GM21390 (cell line): ENCODE measurements around the gene METRN.
"Not testable (repeated sequence)": the region's sequence is repeated elsewhere in the genome, so short reads cannot be mapped to it uniquely, and the experiment has no call there.

Experiments
- ATAC-seq: cut with Tn5 transposase; IDR thresholded peaks from one replicate; pipeline ENCODE4 v1.9.1; 2021; ENCODE audit not compliant: unreplicated experiment

Gene METRN

DNA sequence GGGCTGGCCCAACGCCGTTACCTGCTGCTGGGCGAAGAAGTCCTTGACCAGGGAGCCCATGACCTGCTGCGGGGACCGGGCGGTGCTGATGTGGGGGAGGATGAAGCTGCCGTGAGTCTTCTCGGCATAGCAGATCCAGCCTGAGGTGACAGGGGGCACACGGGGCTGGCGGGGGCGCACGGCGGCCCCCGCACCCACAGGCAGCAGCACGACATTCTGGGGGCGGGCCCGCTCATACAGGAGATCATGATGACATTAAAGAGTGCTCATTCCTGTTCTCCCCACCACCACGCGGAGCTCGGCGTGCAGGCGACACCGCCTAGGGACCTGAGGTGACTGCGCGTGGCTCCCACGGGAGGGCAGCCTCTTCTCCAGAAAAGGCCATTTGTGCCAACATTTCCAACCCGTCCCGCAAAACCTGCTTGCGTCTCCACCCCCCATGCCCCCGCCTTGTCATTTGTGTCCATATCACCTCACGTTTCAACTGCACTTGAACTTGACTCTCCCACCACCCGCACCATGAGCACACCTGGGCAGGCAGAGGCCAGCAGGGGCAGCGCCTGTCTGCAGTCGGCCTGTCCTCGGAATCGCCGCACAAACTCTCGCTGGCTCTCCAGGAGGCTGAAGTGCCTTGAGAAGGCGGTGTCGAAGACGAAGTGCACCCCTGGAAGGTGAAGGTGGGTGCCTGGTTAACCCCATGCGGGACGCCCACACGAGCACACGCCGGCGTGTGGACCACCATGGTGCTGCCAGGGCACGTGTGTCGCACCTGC lies 19.5 kb downstream of the METRN start:
- ATAC-seq: no peak

DNA sequence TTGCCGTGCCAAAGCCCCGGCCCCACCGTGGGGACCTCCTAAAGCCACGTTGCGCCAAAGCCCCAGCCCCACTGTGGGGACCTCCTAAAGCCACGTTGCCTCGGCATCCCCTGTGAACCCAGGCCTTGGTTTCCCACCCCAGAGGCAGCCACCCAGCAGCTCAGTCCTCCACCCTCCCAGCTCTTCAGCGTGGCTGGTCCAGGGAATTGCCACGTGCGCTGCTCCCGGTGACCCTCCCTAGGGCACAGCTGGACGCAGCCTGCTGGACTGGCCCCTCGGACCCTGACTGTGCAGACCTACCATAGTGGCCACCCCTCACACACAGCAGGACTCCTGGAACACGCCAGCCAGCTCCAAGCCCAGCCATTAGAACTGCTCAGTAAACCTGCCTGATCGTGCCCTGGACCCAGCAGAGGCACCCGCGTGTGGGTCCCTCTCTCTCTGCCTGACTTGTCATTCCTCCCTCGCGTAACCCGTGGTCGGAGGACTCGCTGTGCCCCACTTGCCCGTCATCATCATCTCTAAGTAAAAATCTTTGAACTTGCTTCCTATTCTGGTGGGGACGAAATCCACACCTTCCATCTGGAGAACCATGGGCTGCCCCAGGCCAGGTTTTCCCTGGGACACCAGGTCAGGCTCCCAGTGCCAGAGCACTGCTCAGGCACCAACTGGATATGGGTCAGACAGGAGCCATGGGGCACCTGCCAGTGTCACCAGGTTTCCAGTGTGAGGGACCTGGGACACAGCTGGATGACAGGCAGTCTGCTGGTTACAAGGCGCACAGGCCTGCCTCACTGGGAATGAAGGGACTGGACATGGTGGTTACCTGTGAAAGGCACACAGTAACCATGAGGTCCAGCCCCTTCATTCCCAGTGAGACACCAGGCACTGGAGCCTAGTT lies 20.3 kb downstream of the METRN start:
- ATAC-seq: no peak

DNA sequence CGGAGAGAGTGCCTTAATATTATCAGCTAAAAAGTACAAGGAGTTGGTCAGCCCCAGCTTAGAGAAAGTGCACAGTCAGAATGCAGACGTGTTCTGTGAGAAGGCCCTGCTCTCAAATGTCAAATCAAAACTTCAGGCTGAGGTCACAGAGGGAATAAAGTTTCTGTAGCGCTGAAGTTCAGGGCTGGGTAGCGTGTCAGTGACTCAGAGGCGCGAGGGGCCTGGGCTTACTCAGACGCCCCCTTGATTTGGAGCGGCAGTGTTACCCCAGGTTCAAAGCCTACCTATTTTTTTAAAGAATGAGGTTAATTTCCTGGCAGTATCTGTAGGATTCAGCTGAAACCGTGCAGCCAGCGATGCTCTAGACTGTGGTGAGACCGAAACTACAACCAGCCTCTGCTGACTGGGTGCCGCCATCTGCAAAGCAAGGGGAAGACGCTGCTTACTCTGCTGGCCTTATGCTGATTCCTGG lies 21.1 kb downstream of the METRN start:
- ATAC-seq: no peak

DNA sequence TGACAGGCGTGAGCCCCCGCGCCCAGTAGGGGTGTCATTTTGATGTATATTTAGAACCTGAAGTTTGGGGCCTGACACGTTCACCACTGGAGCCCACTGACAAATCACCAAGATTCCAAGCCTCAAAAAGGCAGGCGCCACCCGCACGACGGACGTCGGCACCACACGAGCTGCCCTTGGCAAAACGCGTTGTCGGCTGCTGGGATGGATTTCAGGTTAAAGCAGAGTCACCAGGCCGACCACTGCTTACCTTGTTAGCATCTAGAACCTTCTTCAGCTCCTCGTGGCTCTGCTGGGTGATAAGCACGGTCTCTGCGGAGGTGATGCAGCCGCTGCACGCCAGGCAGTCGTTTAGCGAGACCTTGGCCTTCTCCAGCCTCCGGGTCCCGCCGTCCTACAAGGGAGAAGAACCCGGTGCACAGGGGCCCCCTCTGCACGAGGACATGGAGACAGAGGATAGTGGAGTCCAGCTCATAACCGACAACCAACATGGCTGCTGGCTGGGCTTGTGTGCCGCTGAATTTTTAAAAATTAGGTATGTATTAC lies 22.1 kb downstream of the METRN start:
- ATAC-seq: no peak

DNA sequence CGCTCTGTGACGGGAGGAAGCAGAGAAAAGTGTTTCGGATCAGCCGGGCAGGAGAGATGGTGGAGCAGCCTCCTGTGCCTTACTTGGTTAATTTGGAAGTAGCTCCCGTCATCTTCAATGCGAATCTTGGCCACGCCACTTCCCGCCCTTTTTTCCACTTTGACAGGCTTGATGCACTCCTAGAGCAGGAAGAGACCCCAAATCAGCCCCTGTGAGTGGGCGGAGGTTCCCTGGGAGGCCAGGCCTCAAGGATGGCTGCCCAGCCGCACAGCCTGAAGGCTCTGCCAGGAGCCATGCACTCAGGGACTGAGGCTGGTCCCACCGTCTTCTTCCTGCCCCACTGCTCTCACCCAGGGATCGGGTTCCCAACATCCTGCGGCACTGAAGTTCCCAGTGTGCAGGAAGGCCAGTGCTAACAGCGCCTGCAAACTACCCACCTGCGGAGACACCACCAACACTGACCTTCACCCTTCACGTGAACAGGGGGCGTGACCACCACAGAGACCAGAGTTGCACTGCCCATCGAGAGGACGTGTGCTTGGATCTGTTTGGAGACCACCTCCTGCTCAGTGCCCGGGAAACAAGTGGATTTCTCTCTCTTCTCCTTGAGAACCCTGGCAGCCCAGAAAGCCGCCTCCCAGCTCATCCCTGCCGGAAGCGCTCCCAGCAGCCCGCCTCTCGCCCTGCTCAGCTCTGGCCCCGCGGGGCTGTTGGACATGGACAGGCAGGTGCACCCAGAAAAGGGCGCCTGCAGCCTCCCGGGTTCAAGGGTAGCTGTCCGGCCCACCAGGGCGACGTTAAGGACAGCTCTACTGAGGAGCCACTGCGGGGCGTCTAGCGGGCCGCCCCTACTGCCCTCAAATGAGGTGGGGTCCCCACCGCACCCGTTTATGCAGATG lies 24.9 kb downstream of the METRN start:
- no peak for ATAC-seq

DNA sequence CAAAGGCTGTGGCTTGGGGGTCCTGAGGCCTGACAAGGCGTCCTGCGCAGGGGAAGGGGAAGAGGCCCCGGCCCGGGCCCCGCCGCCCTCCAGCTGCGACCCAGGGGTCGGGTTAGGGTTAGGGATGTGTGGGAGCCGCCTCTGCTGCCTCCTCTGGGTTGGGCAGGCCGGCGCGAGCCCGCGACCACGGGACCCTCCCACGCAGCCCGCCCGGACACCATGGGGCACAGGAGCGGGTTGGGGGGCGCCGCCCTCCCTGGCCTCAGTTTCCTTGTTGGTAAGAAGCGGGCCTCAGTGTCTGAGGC lies 25.5 kb downstream of the METRN start:
- ATAC-seq: peak; percentile 10

DNA sequence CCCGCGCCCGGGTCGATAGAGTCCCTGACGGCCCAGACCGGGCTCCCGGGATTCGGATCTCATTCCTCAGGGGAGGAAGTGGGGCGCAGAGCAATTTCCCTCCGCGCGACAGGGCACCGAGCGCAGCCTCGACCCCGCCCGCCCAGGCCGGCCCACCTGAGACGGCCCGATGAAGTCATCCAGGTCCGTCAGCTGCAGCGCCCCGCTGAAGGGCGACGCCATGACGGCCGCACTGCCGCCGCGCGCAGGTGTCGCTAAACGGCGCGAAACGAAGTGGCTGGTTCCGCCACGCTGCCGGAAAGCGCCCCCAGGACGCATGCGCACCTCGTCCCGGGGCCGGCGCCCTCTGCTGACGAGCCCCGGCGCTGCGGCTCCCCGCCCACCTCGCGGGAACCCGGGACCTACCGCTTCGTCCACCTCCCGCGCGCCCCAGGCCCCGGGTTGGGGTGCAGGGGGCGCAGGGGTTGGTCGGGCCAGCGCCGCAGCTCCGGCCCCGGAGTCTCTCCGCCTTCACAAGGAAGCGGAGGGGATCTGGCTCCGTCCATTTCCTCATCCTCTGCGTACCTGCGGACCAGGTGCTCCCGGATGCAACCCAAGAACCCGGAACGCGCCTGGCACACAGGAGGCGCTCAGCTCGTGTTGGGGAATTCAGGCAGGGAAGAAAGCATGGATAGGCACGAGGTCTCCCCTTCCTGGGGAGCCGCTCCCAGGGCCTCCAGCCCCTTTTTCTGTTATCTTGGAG lies 26.0 kb downstream of the METRN start, which contains the start of gene CIAO3:
TSS of gene CIAO3 (minus strand) at position 234 of the 742 bp plus-strand sequence. CDS start at position 222, 12 bp downstream.
- peak; percentile 61 for ATAC-seq

DNA sequence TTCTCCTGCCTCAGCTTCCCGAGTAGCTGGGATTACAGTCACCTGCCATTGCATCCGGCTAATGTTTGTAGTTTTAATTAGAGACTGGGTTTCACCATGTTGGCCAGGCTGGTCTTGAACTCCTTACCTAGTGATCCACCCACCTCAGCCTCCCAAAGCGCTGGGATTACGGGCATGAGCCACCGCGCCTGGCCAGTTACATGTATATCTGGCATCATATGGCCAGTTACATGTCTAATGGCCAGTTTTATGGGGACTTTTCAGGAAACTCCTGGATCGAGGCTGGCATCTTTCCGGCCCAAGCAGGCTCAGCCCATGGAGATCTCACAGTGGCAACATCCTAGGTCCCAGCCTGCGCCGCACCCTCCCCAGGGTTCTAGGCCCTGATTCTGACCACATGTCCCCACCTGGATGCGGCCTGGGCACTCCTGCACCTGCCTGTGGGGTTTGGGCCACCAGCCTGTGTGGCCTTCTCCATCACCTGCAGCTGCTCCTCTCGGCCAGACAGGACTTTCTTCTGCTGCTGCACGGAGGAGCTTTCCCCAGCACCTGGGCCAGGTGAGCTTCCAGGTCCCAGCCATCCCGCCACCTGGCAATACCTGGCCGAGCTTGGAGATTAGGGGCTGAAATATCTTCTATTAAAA lies 27.2 kb downstream of the METRN start:
- ATAC-seq: no peak

DNA sequence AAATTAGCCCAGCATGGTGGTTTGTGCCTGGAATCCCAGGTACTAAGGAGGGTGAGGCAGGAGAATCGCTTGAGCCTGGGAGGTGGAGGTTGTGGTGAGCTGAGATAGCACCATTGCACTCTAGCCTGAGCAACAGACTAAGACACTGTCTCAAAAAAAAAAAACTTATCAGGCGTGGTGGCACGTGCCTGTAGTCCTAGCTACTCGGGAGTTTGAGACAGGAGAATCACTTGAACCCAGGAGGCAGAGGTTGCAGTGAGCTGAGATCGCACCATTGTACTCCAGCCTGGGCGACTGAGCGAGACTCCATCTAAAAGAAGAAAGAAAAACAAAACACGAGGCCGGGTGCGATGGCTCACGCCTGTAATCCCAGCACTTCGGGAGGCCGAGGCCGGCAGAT lies 28.0 kb downstream of the METRN start:
- not testable (repeated sequence) for ATAC-seq

DNA sequence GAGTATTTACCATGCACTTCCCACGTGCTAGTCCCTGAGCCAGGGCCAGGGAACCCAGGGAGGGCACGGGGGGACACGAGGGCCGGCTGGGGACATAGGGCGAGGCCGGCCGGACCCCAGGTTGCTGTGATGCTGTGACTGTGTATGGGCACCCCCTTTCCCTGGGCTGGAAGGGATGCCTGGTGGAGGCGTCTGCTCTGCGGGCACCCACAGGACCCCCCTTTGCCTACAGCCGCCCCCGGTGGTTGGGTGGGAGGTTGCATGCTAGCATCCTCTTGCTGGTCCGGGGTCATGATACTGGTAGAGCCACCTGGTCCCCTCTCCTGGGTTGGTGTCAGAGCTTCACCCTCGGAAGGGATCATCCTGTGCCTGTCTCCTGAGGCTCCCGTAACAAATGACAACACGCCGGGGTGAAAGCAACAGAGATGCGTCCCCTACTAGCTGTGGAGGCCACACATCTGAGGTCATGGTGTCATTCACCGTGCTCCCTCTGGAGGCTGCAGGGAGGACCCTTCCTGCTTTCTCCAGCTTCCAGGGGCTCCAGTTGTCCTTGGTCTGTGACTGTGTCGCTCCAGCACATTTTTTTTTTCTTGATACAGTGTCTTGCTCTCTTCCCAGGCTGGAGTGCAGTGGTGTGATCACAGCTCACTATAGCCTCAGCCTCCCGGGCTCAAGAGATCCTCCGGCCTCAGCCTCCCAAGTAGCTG lies 29.0 kb downstream of the METRN start:
- no peak for ATAC-seq

DNA sequence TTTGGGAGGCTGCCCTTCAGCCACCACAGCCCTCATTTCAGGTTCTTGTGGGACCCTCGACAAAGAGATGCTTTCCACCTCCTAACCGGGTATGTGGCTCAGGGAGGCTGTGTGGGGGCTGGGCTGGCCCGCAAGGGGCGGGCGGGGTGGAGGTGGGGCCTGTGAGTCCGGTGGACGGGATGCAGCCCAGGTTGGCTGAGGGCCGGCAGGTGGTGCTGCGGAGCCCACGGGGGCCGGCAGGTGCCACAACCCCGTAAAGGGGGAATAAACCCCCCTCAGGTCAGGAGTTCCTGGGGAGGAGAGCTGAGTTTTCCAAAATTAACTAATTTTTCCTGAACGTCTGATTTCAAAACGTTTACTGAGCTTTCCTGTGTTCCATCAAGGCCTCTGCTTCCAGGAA lies 30.8 kb downstream of the METRN start:
- no peak for ATAC-seq

DNA sequence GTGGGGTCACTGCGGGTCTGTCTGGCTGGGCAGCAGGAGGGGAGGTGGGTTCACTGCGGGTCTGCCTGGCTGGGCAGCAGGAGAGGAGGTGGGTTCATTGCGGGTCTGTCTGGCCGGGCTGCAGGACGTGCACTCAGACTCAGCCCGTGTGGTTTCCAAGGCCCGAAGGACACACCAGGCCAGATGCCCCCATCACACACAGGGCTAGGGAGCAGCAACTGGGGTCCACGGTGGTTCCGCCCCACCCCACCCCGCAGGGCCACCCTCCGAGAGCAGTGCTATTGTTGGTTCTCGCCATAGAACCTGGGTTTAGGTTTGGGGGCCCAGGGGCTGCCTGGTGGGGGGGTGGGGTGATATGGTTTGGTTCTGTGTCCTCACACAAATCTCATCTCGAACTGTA lies 31.7 kb downstream of the METRN start:
- no peak for ATAC-seq

DNA sequence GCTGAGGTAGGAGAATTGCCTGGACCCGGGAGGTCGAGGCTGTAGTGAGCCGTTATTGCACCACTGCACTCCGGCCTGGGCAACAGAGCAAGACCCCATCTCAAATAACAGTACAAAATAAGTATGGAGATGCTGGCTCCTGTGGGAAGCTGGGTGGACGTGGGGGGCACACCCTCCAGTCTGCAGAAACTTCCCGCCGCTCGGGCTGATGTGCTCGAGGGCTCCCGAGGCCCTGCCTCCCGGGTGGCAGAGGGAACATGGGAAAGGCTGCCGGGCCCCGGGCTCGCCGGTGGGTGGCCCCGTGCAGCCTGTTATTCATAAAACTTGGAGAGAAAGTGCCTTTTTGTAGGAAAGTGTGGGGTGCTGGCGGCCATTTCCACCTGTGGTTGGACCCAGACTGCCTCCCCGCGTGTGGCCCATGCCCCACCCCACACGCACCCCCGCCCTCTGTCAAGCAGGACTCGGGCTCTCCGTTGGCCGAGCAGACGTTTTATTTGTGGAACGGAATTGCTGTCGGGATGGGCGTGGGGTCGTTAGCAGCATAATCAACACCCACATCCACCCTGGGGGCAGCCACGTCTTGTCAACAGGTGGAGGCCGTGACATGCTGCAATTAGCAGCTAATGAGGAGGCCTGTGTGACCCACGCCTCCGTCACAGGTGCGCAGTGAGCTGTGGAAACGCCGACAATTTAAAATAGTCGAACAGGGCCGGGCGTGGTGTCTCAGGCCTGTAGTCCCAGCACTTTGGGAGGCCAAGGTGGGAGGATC lies 33.2 kb downstream of the METRN start:
- no peak for ATAC-seq

DNA sequence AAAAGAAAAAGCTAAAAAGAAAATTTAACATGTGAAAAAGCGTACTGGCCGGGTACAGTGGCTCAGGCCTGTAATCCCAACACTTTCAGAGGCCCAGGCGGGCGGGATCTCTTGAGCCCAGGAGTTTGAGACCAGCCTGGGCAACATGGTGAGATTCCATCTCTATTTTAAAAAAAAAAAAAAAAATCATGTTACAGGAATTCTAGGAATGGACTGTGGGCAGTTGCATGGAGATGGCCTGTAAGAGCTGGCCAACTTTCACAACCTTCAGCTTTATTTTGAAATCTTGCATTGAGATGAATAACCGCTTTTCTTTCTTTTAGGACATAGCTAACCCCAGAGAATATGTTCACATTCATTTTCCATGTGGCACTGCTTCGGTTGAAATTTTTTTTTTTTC lies 34.1 kb downstream of the METRN start:
- no peak for ATAC-seq

DNA sequence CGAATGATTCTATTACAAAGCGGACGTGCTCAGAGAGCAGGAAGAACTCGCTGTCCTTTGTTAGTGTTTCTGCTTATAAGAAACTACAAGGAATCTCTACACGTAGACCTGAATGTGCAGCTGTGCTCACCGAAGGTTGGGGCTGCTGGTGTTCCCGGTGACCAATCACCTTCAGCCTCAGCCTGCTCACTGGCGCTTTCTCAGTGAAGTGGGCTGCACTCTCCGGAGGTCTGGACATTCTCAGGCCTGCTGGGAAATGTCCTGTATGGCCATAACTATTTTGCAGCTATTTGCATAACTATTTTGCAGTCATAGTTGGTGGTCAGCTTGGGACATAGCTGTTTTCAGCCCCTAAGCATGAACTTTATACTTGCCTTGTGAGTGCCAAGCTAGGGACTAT lies 35.6 kb downstream of the METRN start:
- ATAC-seq: no peak

DNA sequence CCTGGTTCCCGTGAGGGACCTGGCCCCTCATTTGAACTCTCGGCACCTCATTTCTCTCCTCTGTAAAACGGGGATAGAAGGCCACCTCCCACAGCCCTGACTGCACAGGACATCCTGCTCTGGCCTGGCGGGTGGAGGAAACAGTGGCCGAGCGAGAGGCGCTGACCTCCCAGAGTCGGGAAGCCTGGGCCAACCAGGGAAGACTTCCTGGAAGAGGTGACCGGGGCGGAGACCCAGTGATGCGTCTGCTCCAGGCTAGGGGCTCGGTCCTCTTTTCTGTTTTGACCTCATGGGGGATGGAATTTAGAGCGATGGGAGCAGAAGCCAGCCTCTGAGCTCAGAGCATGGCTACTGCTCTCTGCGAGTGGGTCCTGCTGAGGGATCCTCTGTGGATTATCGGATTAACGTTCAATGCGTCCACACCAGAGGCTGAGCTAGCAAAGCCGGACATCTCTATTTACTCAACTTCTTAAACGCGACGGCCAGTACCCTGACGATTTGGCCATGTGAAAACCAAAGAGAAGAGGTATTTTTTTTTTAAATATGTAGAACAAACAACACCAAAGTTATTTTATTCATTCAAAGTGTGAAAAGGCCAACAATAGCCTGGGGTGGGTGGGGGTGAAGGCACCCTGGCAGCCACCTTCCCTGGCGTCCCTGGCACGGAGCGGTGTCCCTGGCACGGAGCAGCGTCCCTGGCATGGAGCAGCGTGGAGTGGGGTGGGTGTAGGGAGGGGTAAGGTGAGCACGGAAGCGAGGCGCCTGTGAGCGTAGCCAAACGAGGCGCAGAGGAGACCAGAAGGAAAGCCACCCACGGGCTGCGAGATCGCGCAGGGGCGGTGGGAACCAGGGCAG lies 36.5 kb downstream of the METRN start:
- ATAC-seq: no peak

DNA sequence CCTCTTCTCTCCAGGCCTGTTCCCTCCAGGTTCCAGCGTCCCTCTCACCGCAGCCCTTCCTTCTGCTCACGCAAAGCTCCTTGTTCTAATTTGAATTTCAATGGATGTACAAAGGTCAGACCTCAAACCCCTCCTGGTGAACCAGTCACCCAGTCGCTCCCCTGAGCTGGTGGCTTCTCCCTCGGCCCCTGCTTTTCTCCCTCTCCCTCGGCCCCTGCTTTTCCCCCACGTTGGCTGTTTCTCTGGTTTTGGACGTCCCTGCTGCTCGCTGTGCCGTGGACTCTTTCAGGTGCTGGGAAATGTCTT lies 37.0 kb downstream of the METRN start:
- ATAC-seq: no peak
